Fibroblast of the aortic adventitia (primary cell): ENCODE data around the gene DEAF1. TPM values are rescaled to one million over a fixed set of nuclear protein-coding genes. Genes with fewer than 3 reads are reported as not detected.
"Not testable (repeated sequence)": the region's sequence is repeated elsewhere in the genome, so short reads cannot be mapped to it uniquely, and the experiment has no call there.

Source experiments
- DNase-seq: peaks from one replicate; pipeline ENCODE4 v3.0.0-alpha.2; 2010; ENCODE audit warnings: low read depth
- H3K4me3 ChIP-seq: 2 replicates; pipeline ENCODE4 v1.5.1; 2011; ENCODE audit warnings: low read depth, mild to moderate bottlenecking, control low read depth, low read length, moderate library complexity
- total RNA-seq: library from RNA; depleted of rRNA; stranded (reverse); fragments of >200 nt; gene quantifications from 2 replicates; pipeline ENCODE4 v1.2.3, GENCODE V29; 2012; ENCODE audit warnings: low replicate concordance
- TF ChIP-seq, protein P1 (sequence below): IDR thresholded peaks from 2 replicates; pipeline ENCODE4 v1.5.1; 2011; ENCODE audit warnings: mild to moderate bottlenecking, low read length, control low read depth, inconsistent platforms; ENCODE audit not compliant: insufficient read depth

The DEAF1 gene
- total RNA-seq, 1 donor: 40.0 TPM

DNA sequence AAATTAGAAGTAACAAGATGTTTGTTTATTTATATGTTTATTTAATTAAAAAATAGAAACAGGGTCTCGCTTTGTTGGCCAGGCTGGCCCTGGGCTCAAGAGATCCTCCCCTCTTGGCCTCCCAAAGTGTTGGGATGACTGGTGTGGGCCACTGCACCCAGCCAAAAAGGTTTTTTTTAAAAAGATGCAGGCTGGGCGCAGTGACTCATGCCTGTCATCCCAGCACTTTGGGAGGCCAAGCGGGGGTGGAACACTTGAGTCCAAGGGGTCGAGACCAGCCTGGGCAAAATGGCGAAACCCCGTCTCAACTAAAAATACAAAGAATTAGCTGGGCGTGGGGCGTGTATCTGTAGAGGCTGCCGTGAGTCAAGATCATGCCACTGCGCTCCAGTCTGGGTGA is 44.5 kb downstream of the DEAF1 start:
- TF ChIP-seq, protein P1, sequence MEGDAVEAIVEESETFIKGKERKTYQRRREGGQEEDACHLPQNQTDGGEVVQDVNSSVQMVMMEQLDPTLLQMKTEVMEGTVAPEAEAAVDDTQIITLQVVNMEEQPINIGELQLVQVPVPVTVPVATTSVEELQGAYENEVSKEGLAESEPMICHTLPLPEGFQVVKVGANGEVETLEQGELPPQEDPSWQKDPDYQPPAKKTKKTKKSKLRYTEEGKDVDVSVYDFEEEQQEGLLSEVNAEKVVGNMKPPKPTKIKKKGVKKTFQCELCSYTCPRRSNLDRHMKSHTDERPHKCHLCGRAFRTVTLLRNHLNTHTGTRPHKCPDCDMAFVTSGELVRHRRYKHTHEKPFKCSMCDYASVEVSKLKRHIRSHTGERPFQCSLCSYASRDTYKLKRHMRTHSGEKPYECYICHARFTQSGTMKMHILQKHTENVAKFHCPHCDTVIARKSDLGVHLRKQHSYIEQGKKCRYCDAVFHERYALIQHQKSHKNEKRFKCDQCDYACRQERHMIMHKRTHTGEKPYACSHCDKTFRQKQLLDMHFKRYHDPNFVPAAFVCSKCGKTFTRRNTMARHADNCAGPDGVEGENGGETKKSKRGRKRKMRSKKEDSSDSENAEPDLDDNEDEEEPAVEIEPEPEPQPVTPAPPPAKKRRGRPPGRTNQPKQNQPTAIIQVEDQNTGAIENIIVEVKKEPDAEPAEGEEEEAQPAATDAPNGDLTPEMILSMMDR: no peak
- H3K4me3 ChIP-seq: no peak overlapping the region
- peak; percentile 20 for DNase-seq

DNA sequence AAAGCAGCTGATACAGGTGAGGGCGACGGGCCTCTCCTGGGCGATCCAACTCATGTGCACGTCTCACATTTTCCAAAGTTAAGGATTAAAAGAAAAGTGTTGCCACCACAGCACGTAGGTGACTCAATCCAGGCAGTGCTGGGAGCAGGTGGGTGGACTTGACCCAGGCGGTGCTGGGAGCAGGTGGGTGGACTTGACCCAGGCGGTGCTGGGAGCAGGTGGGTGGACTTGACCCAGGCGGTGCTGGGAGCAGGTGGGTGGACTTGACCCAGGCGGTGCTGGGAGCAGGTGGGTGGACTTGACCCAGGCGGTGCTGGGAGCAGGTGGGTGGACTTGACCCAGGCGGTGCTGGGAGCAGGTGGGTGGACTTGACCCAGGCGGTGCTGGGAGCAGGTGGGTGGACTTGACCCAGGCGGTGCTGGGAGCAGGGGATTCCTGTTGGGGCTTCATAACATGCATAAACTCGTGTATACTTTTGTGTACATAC is 47.3 kb downstream of the DEAF1 start:
- DNase-seq, H3K4me3 ChIP-seq: not testable (repeated sequence)

DNA sequence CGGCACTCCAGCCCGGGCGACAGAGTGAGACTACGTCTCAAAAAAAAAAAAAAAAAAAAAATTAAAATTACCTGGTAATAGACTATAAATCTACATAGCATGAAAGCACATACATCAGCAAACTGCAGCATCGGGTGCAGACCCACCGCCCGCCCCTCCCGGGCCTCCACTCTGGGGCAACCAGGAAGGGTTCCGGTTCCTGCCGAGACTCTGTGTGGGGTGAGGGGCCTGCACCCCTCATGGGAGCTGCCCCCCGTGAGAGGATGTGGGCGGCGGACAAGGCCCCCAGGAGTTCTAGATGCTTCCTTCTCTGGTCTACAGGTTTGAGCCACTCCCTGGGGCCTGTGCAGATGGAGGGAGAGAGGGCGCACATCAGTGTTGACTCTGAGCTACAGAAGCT is 48.8 kb downstream of the DEAF1 start:
- H3K4me3 ChIP-seq: no peak overlapping the region
- DNase-seq: no peak
- TF ChIP-seq, protein P1: no peak

DNA sequence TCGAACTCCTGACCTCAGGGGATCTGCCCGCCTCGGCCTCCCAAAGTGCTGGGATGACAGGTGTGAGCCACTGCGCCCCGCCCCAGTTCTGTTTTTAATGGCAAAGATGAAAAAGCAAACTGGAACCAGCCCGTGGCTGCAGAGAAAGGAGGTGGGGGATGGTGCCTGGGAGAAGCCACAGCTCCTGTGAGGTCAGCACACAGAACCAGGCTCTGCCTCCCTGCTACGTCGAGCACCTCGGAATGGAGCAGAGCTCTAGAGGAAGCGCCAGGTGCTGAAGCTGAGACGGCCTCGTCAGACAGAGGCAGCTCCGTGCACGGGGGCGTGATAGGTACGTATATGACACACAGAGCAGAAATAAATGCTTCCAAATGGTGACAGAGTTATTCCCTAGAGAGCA is 49.5 kb downstream of the DEAF1 start:
- TF ChIP-seq, protein P1: no peak
- DNase-seq: no peak
- H3K4me3 ChIP-seq: no peak overlapping the region

DNA sequence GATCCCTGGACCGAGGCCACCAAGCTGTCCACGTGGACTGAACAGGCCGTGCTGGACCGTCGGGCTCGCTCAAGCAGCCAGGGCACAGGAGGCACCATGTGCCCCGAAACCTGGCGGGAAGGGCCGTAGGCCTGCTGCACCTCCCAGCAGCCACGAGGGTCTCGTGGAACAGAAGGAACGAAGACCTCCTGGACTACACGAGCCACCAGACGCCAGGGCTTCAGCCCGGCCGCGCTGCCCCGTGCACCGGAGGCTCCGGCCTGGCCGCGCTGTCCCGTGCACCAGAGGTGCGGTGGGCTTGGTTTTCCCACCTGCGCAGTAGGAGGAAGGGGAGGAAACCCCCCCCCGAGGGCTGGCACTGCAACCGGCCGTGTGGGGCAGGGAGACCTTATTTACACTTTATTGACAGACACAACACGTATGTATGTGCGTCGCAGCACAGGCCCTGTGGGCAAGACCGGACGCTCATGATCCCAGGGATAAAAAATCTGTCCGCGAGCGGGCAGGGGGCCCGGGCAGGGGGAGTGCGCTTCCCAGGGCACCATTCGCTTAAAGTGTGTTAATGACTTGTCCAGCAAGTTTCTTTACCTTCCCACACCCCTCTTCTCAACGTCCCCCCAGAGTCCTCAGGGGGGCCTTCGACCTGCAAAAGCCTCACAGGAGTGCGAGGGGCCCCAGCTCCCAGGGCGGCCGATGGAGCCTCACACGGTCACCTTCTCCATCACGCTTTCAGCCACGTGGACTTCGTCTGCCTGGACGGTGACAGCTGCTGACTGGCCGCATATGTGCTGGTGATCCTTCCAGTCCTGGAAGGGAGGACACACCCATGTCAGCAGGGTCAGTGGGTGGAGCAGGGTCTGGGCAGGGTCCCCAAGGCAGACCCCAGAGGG is 50.9 kb downstream of the DEAF1 start:
- H3K4me3 ChIP-seq: no peak overlapping the region
- TF ChIP-seq, protein P1: no peak
- no peak for DNase-seq

DNA sequence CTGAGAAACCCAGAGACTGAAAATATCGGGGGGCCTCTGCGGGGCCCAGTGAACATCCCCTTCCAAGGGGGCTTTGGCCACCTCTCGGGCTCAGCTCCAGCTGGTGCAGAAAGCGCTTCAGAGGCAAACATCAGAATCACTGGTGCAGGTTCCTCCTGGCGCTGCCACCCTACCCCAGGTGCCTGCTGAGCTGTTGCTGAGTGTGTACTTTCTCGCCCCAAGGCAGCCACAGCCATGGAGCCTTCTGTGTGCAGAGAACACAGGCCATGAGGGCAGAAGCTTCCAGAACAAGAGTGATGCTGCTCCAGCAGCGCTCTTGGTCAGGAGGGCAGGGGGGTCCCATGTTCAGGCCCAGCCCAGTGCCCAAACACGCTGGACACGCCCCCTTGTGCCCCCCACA is 51.7 kb downstream of the DEAF1 start:
- no peak for DNase-seq
- no peak overlapping the region for H3K4me3 ChIP-seq
- TF ChIP-seq, protein P1: no peak

DNA sequence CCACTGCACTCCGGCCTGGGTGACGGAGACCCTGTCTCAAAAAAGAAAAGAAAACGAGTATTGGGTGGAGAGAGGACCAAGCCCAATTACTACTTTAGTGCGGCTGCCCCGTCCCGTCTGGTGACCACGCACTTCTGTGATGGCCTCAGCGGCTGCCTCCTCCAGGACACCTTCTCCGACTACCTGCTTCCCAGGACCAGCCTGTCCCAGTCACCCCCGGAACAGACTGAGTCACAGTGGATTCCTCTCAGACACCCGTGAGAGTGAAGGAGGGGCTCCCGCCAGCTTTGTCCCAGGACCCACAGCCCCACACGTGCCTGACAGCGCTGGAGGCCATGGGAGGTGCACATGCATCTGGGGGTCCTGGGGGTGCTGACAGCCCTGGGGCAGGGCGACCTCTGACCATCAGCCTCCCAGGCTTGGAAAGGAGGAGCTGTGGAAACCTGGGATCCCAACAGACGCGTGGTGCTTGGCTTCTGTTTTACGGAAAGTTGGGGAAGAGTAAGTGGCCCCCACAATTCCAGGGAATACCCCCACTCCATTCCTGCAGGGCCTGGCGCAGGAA is 53.1 kb downstream of the DEAF1 start:
- no peak overlapping the region for H3K4me3 ChIP-seq
- TF ChIP-seq, protein P1: no peak
- no peak for DNase-seq
